ENCODE results near the gene STXBP5L.
"Not testable (repeated sequence)": the region's sequence is repeated elsewhere in the genome, so short reads cannot be mapped to it uniquely, and the experiment has no call there.

Gene STXBP5L

DNA sequence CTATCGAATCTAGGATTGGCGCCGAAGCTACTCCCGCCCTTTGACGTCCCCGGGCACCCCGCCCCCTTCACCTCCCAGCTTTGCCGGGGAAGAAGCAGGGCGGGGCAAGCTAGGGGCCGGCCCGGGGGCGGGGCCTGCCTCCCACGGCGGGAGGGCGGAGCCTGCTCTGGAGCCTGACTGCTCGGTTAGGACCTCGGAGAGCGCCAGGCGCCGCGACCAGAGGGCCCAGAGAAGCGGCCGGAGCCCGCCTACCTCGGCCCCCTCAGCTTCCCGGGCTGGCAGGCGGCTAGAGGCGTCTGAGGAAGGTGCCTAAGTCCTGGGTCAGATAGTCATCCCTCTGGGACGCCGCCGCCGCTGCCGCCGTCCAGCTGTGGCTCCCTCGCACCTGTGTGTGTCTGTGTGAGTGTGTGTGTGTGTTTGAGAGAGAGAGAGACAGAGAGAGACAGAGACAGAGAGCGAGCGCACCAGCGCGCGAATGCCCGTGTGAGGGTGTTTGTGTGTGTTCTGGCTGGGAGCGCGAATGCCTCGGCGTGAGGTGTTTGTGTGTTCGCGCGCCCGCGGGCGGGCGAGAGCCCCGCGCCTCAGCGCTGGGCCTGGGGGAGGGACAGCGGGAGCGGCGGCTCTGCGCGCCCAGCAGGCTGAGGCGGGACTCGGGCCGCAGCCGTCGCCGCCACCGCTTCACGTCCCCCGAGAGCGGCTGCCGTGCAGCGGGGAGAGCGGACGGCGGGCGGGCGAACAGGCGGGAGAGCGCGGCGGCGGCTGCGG is at the start of gene STXBP5L:
STXBP5L (plus strand) TSS at position 176 of the 765 bp plus-strand sequence. CDS start 1,374 bp downstream, outside the sequence.
- DNase-seq, result peak; percentile 100

DNA sequence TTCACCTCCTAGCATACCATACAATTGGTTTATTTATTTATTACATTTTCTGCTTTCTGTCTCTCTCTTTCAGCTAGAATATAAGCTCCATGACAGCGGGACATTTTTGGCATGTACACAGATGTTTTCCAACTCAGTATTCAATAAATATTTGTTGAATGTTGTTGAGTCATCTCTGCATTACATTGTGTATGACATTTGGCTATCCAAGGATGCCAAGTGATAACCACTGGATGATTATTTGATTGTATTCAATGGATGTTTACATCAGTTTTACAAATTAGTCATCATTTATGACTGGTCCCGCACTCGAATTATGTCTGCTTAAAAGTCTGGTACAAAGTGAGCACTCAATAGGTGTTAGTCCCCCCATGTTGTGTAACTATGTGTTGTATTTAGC is 49.5 kb upstream of the STXBP5L start:
- DNase-seq, result no peak

GRCh38 chr3:120864541-120864940 is 43.5 kb upstream of the STXBP5L start:
- DNase-seq, result peak; percentile 28

DNA sequence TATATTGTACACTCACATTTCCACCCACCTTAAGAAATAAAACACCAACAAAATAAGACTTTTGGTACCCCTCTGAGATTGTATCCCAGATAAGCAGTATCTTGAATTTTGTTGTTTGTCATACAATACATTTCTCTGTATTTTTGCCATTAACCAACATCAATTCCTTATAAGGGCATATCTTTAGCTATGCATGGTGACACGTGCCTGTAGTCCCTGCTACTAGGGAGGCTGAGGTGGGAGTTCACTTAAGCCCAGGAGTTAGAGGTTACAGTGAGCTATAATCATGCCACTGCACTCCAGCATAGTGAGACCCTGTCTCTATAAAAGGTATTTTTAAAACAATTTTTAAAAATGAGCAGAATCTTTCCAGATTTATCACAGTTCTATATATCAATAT is 32.5 kb upstream of the STXBP5L start:
- no peak for DNase-seq

GRCh38 chr3:120875989-120876388 is 32.0 kb upstream of the STXBP5L start:
- no peak for DNase-seq

DNA sequence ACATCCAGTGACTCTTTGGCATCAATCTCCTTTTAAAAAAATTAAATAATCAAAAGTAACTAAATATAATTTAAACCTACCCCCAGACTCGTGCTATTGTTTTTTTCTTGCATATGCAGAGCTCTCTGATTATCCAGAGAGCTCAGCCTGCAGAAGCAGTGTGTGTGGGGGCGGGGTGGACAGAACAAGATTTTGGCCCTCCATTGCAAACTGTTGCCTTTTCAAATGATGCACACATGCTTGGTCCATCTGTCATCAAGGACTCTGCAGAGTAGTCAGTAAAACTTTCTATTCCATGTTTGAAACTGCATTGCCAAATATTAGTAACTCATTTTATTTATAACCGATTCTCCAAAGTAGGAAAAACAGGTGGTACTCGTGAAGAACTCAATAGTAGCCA is 28.6 kb upstream of the STXBP5L start:
- no peak for DNase-seq

GRCh38 chr3:120892921-120893320 is 15.1 kb upstream of the STXBP5L start:
- DNase-seq, result no peak

- DNase-seq, result no peak
Measured at GRCh38 chr3:120894316-120895057, 13.5 kb upstream of the STXBP5L start.

DNA sequence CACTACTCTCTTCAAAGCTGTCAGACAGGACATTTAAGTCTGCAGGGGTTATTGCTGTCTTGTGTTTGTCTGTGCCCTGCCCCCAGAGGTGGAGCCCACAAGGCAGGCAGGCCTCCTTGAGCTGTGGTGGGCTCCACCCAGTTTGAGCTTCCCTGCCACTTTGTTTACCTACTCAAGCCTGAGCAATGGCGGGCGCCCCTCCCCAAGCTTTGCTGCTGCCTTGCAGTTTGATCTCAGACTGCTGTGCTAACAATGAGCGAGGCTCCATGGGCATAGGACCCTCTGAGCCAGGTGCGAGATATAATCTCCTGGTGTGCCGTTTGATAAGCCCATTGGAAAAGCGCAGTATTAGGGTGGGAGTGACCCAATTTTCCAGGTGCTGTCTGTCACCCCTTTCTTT is 6.3 kb upstream of the STXBP5L start:
- DNase-seq, result not testable (repeated sequence)

DNA sequence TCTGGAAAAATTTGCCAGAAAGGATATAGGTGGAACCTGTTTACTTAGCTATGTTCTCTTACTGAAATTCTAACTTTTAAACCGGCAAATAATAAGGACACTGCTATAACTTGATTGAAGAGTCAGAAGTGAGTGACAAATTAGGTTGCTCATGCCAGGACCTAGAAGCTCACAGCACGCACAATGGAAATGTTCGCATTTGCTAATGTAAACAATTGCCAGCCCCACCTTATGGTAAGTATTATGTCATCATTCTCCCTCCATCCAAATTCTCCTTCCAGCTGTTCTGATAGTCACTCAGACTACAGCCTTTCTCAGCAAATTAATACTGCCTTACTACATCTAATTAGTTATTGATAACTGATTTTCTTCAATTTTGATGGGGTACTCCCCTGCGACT is 4.8 kb upstream of the STXBP5L start:
- DNase-seq, result no peak

DNA sequence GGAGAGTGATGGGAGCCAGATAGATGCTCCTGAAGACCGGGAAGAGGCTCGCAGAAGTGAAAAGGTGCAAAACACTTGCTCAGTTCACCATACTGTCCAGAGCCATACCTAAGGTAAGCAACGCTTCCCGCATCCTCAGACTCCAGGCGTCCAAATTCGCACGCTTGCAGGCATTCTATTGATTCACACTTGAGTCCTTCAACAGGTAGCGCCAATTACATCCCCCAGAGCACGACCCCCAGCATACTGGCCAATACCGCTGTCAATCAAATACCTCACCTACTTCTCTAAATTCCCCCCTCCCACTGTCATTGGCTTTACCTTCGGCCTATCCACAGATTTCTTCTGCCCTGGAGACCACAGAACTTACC is 361 bp upstream of the STXBP5L start:
- no peak for DNase-seq

DNA sequence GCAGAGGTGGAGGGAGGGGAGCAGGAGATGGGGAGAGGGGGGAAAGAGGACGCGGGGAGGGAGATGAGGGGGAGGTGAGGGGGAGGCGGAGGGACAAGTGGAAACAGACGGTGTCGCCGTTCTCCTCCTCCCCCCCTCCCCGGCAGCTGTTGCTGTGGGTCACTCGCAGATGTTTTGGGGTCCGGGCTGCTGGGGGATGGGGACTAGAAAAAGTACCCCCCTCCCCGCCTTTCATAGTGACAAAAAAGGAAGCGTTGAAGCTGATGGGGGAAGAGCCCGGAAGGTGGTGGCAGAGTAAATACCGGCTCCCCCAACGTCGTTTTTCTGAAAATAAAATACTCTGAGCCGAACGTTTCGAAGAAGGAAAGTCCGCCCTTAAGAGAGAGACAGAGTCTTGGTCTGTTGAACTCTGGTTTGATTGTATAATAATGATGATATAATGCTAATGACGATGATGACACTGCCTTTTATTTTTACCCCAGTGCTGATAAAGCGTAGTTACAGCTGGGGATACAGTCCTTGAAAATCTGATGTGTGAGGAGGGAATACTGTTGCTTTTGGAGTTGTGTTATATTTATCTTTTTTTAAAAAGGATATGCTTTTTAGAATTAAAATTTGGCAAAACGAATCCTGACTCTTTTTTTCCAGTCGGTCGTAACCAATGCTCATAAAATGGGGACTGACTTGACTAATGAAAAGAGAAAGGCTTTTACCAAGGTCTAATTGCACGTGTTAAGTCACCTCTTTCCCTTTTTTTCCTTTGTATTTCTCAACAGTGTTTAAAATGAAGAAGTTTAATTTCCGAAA is 993 bp downstream of the STXBP5L start:
- no peak for DNase-seq

DNA sequence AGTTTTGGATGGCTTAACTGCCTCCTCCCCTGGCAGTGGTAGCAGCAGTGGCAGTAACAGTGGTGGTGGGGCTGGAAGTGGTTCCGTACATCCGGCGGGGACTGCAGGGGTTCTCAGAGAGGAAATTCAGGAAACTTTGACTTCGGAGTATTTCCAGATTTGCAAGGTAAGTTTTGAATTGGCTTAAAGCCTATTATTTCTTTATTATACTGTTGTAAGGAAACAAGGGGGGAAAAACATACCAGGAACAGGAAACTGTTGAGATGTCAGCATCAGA is 1.5 kb downstream of the STXBP5L start:
- DNase-seq, result no peak

DNA sequence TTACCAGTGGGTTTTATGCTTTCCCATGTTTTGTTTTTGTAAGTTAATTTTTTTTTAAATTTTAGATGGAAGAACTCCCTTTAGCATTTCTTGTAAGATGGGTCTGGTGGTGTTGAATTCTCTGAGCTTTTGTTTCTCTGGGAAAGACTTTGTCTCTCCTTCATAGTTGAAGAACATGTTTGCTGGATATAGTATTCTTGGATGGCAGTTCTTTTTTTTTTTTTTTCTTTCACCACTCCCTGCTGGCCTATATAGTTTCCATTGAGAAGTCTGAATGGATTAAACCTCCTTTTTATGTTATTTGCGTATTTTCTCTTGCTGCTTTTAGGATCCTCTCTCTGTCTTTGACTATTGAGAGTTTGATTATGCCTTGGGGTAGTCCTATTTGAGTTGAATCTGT is 18.1 kb downstream of the STXBP5L start:
- DNase-seq, result no peak

DNA sequence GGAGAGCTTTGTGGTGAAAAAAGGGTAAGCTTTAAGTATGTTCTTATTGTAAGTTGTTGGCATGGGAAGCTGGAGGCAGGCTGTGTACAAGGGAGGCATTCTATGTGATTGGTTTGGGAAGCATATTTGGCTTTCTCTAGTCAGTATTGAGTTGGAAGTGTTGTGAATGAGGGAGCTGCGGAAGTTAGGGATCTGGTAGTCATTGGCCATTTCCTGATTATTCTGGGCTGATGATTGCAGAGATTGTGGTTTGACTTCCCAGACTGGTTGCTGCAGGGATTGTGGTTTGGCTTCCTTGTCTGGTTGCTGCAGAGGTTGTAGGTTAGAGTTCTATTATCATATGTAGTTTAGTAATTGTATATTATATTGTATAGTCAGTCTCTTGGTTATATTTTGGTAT is 21.0 kb downstream of the STXBP5L start:
- DNase-seq, result no peak

- no peak for DNase-seq
Measured at GRCh38 chr3:120931593-120931992, 23.6 kb downstream of the STXBP5L start.

DNA sequence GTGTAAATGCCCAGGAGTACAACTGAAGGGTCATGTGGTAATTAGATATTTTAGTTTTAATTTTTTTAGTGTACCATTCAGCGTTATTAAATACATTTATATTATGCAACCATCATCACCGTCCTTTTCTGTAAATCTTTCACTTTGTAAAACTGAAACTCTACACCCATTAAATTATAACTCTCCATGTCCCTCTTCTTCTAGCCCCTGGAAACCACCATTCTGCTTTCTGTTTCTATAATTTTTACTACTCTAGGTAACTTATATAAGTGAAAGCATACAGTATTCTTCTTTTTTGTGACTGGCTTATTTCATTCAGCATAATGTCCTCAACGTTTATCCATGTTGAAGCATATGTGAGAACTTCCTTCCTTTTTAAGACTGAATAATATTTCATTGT is 48.1 kb downstream of the STXBP5L start:
- no peak for DNase-seq

DNA sequence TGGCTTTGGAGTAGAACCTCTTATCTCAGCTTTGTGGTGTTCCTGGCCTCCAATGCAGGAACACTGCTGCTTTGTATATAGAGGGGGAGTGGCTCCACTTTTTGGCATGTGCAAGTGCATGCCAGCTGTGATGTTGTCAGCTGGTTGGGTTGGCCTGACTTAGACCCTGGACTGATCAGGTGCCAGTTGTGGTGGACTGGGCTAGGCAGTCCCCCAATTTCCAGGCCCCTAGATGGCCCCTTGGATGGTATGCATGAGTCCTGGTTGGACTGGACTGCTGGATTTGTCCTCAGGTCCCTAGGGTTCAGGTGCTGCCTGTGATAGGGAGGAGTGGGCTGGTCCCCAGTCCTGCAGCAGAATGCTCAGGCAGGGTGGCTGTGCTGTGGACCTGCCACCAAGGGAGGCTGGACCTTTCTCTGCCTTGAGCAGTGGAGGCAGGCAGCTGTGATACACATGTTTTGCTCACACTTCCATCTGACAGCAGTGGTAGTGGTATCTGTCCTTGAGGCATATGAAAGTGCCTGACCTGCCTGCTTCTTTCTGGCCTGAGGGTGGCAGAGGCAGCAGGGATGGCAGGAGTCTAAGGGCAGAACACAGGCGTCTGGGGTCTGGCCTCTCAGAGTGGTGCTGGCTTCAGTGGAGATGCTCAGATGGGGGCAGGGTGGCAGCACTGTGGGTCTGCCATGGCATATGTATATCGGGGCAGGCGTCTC is 74.8 kb downstream of the STXBP5L start:
- DNase-seq, result no peak

- no peak for DNase-seq
Measured at GRCh38 chr3:120983321-120983665, 75.3 kb downstream of the STXBP5L start.

- peak; percentile 36 for DNase-seq
Measured at GRCh38 chr3:120983841-120984240, 75.8 kb downstream of the STXBP5L start.

GRCh38 chr3:120985242-120985641 is 77.2 kb downstream of the STXBP5L start:
- DNase-seq, result no peak

DNA sequence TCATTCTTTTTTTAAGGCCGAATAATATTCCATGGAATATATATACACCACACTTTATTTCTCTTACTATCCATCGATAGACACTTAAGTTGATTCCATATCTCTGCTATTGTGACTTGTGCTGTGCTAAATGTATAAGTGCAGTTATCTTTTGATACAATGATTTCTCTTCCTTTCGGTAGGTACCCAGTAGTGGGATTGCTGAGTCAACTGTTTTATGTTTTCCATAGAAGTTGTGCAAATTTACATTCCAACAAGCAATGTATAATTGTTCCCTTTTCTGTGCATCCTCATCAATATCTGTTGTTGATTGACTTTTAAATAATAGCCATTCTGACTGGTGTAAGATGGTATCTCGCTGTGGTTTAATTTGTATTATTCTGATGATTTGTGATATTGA is 81.0 kb downstream of the STXBP5L start:
- DNase-seq, result no peak

DNA sequence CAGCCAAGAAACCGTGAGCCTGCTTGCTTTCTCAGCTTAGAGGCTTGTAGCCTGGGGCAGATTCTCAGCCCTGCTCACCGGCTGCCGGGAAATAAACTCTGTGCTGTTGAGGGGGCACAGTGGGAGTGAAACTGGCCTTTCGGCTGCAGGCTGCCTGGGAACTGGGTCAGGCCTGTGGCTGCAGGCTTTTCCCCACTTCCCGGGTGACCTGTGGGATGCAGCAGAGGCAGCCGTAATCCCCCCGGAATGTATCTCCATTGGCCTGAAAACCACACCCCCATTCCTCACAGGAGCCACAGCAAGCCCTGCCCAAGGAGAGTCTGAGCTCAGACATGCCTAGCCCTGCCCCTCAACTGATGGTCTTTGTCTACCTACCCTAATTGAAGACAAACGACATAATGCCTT is 110.9 kb downstream of the STXBP5L start:
- DNase-seq, result no peak

All from NCI-H1436 (cell line).